GM18505 (cell line): ENCODE measurements around the gene KPNA6.
A peak's percentile ranks its signal among the peaks of the same experiment; 100 is the strongest.

ENCODE experiments used
- ATAC-seq: cut with Tn5 transposase; IDR thresholded peaks from one replicate; pipeline ENCODE4 v1.9.1; 2021; ENCODE audit not compliant: unreplicated experiment
- POLR2A ChIP-seq: IDR thresholded peaks from 4 replicates; pipeline ENCODE4 v1.6.1; 2011; ENCODE audit warnings: borderline replicate concordance; ENCODE audit not compliant: insufficient read depth, insufficient read length; ENCODE audit errors: extremely low read depth

The KPNA6 gene

GRCh38 chr1:32197837-32198236 is 90.0 kb downstream of the KPNA6 start:
- no peak for ATAC-seq
- no peak for TF ChIP-seq POLR2A

- ATAC-seq: no peak
- TF ChIP-seq POLR2A: peak; percentile 23
Observed at GRCh38 chr1:32198237-32199042, 90.6 kb downstream of the KPNA6 start.

GRCh38 chr1:32199043-32199716 is 91.3 kb downstream of the KPNA6 start:
- ATAC-seq: no peak
- TF ChIP-seq POLR2A: peak; percentile 1

GRCh38 chr1:32199717-32200072 is 91.8 kb downstream of the KPNA6 start:
- TF ChIP-seq POLR2A: no peak
- no peak for ATAC-seq

- TF ChIP-seq POLR2A: no peak
- no peak for ATAC-seq
Observed at GRCh38 chr1:32200226-32201010, 92.6 kb downstream of the KPNA6 start, which contains the start of gene CCDC28B. TSS of gene CCDC28B (plus strand) at chr1:32200595. CDS start at chr1:32201936, 1,341 bp downstream.

- peak; percentile 36 for ATAC-seq
- peak; percentile 40 for TF ChIP-seq POLR2A
Observed at GRCh38 chr1:32201011-32201855, 93.4 kb downstream of the KPNA6 start.

GRCh38 chr1:32204943-32205361 is 97.1 kb downstream of the KPNA6 start:
- TF ChIP-seq POLR2A: no peak
- ATAC-seq: no peak

- ATAC-seq: peak; percentile 47
- TF ChIP-seq POLR2A: peak; percentile 67
Observed at GRCh38 chr1:32205401-32206370, 97.8 kb downstream of the KPNA6 start, which contains the start of gene IQCC. TSS of gene IQCC (plus strand) at chr1:32205671. CDS start at chr1:32205682, 11 bp downstream.

- ATAC-seq: no peak
- no peak for TF ChIP-seq POLR2A
Observed at GRCh38 chr1:32208469-32208868, 100.6 kb downstream of the KPNA6 start.

- no peak for TF ChIP-seq POLR2A
- no peak for ATAC-seq
Observed at GRCh38 chr1:32208891-32209328, 101.1 kb downstream of the KPNA6 start, which contains the start of gene DCDC2B. TSS of gene DCDC2B (plus strand) at chr1:32209089. CDS start at chr1:32209094, 5 bp downstream.

GRCh38 chr1:32215629-32216480 is 108.0 kb downstream of the KPNA6 start:
- no peak for TF ChIP-seq POLR2A
- ATAC-seq: no peak

GRCh38 chr1:32216566-32216965 is 108.7 kb downstream of the KPNA6 start:
- no peak for ATAC-seq
- no peak for TF ChIP-seq POLR2A
